HCT116 (cell line): ENCODE results near the gene DAPK1.

Experiments
- EZH2 ChIP-seq: fragments of 200-600 bp; sonication (generic); IDR thresholded peaks from 2 replicates; pipeline ENCODE4 v1.6.1; 2017; ENCODE audit warnings: antibody characterized with exemption, mixed run types
- FOSL1 ChIP-seq: IDR thresholded peaks from 2 replicates; pipeline ENCODE4 v1.6.1; 2012; ENCODE audit warnings: low read depth
- JUND ChIP-seq: IDR thresholded peaks from 2 replicates; pipeline ENCODE4 v1.6.1; 2012
- POLR2AphosphoS5 ChIP-seq: IDR thresholded peaks from 2 replicates; pipeline ENCODE4 v1.6.1; 2011; ENCODE audit warnings: mild to moderate bottlenecking, low read depth, low read length, moderate library complexity
- TCF7L2 ChIP-seq: IDR thresholded peaks from 2 replicates; pipeline ENCODE4 v1.7.0; 2011; ENCODE audit warnings: borderline replicate concordance, inconsistent platforms; ENCODE audit not compliant: insufficient read depth, insufficient read length; ENCODE audit errors: extremely low read depth
- YY1 ChIP-seq: IDR thresholded peaks from 2 replicates; pipeline ENCODE4 v1.6.1; 2011; ENCODE audit warnings: low read length, low read depth, moderate library complexity, mild to moderate bottlenecking; ENCODE audit not compliant: insufficient replicate concordance; ENCODE audit errors: extremely low read depth
- TF ChIP-seq, protein P1 (sequence below), 3 experiments: fragments of 200-600 bp in 1 of 3; sonication (generic) in 1 of 3; IDR thresholded peaks in 2 of 3; conservative IDR thresholded peaks in 1 of 3; 2 replicates each; pipeline ENCODE4 v1.5.1; 2012 to 2017; ENCODE audit warnings: low read depth in 2 of 3, low read length in 2 of 3, antibody characterized with exemption in 1 of 3, borderline replicate concordance in 1 of 3, control low read depth in 1 of 3, mild to moderate bottlenecking in 1 of 3, mixed read lengths in 1 of 3, mixed run types in 1 of 3, moderate library complexity in 1 of 3; ENCODE audit not compliant: insufficient read depth in 1 of 3
- TF ChIP-seq, protein P2 (sequence below): IDR thresholded peaks from 2 replicates; pipeline ENCODE4 v1.6.1; 2011; ENCODE audit warnings: mild to moderate bottlenecking, low read length, moderate library complexity; ENCODE audit not compliant: insufficient replicate concordance; ENCODE audit errors: extremely low read depth

DNA sequence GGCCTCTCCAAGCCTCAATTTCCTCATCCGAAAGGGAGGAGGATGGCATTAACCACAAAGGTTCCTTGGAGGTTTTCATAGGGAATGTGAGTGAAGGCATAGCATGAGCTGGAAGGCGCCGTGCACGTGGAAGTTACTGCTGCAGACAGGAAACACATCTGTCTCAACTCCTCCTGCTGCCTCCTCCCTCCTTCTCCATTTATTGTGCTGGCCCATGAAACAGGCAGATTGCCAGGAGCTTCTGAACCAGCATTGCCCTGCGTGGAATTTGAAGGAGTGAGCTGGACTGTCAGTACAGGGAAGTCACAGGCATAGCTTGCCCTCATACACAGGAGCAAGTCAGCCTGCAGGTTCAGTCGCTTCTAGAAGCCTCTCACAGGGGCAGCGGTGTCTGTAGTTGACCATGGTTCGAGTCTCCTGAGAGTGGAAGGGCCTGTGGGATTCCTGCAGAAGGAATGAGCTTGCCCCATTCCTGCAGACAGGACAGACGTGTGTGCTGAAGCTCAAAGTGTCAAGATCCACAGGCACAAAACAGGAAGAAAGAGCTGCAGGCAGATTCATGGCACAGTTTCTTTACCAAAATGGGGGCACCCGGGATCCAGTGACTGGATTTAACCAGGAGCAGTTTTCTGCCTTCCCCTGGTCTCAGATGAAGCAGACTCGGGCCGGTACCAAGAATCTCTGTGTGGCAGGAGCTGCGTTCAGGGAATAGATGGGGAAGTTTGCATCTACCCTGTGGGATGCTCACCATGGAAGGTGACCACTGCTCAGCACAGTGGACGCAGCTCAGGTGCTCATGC is 179.5 kb downstream of the DAPK1 start:
- TF ChIP-seq, protein P1, sequence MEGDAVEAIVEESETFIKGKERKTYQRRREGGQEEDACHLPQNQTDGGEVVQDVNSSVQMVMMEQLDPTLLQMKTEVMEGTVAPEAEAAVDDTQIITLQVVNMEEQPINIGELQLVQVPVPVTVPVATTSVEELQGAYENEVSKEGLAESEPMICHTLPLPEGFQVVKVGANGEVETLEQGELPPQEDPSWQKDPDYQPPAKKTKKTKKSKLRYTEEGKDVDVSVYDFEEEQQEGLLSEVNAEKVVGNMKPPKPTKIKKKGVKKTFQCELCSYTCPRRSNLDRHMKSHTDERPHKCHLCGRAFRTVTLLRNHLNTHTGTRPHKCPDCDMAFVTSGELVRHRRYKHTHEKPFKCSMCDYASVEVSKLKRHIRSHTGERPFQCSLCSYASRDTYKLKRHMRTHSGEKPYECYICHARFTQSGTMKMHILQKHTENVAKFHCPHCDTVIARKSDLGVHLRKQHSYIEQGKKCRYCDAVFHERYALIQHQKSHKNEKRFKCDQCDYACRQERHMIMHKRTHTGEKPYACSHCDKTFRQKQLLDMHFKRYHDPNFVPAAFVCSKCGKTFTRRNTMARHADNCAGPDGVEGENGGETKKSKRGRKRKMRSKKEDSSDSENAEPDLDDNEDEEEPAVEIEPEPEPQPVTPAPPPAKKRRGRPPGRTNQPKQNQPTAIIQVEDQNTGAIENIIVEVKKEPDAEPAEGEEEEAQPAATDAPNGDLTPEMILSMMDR (IDR thresholded peaks at IDR 0.05 in 2 of 3, conservative IDR thresholded peaks at IDR 0.05 in 1 of 3; ENCODE audit: borderline replicate concordance in 1 of 3, insufficient read depth in 1 of 3, low read depth in 2 of 3, low read length in 2 of 3) = no peak
- TF ChIP-seq POLR2AphosphoS5 (no peak), JUND (no peak), EZH2 (no peak), YY1 (no peak), FOSL1 (no peak), TCF7L2 (no peak)
- TF ChIP-seq, protein P2, sequence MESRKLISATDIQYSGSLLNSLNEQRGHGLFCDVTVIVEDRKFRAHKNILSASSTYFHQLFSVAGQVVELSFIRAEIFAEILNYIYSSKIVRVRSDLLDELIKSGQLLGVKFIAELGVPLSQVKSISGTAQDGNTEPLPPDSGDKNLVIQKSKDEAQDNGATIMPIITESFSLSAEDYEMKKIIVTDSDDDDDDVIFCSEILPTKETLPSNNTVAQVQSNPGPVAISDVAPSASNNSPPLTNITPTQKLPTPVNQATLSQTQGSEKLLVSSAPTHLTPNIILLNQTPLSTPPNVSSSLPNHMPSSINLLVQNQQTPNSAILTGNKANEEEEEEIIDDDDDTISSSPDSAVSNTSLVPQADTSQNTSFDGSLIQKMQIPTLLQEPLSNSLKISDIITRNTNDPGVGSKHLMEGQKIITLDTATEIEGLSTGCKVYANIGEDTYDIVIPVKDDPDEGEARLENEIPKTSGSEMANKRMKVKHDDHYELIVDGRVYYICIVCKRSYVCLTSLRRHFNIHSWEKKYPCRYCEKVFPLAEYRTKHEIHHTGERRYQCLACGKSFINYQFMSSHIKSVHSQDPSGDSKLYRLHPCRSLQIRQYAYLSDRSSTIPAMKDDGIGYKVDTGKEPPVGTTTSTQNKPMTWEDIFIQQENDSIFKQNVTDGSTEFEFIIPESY = no peak
